Upper lobe of left lung (tissue), 6 donors: ENCODE results near the gene DCDC2B. TPM values are rescaled to one million over a fixed set of nuclear protein-coding genes. Genes with fewer than 3 reads are reported as not detected.
"Not testable (repeated sequence)": the region's sequence is repeated elsewhere in the genome, so short reads cannot be mapped to it uniquely, and the experiment has no call there.

Source experiments
- ATAC-seq, 2 donors: fragments of 200-7000 bp; cut with Tn5 transposase; one replicate each; pipeline ENCODE4 v1.9.1; 2022; ENCODE audit warnings: mild to moderate bottlenecking in 2 of 2, moderate library complexity in 2 of 2; ENCODE audit not compliant: low FRiP score in 2 of 2
- DNase-seq, 2 donors: peaks; one replicate each; pipeline ENCODE4 v3.0.0-alpha.2; 2019 to 2020
- H3K27ac ChIP-seq, 4 donors: fragments of 200-600 bp; sonication (generic); one replicate each; pipeline ENCODE4 v1.5.1; 2016 to 2019
- H3K27me3 ChIP-seq, 4 donors: fragments of 200-600 bp; sonication (generic); one replicate each; pipeline ENCODE4 v1.5.1; 2017 to 2019
- H3K36me3 ChIP-seq, 4 donors: fragments of 200-600 bp; sonication (generic); one replicate each; pipeline ENCODE4 v1.5.1; 2016 to 2019
- H3K4me1 ChIP-seq, 4 donors: fragments of 200-600 bp; sonication (generic); one replicate each; pipeline ENCODE4 v1.5.1; 2018 to 2019
- H3K4me3 ChIP-seq, 4 donors: fragments of 200-600 bp; sonication (generic); one replicate each; pipeline ENCODE4 v1.5.1; 2017 to 2019; ENCODE audit warnings: mild to moderate bottlenecking in 2 of 4, moderate library complexity in 1 of 4
- H3K9me3 ChIP-seq, 4 donors: fragments of 200-600 bp; sonication (generic); one replicate each; pipeline ENCODE4 v1.5.1; 2018 to 2019
- EP300 ChIP-seq, 4 donors: sonication (generic); formaldehyde crosslinking; IDR thresholded peaks; one replicate each; pipeline ENCODE4 v1.5.1; 2017; ENCODE audit warnings: antibody characterized with exemption in 4 of 4, control low read depth in 2 of 4
- POLR2A ChIP-seq, 4 donors: fragments of 450-650 bp; IDR thresholded peaks; one replicate each; pipeline ENCODE4 v1.5.1; 2016 to 2017; ENCODE audit warnings: antibody characterized with exemption in 4 of 4, mild to moderate bottlenecking in 2 of 4
- POLR2AphosphoS5 ChIP-seq, 2 donors: sonication (generic); formaldehyde crosslinking; IDR thresholded peaks; one replicate each; pipeline ENCODE4 v1.5.1; 2017; ENCODE audit warnings: antibody characterized with exemption in 2 of 2
- WGBS, 2 donors: methylation state at CpG; one replicate each; pipeline ENCODE4 v1.1.5; 2017 to 2018; 5-methylcytosine and 5-hydroxymethylcytosine counted together
- total RNA-seq, 6 donors: library from RNA; depleted of rRNA in 4 of 6; stranded (reverse); fragments of >200 nt in 4 of 6; gene quantifications; one replicate each; pipeline versions ENCODE4 v1.1.0 to v1.2.1, GENCODE V29; 2016 to 2021
- TF ChIP-seq, protein P1 (sequence below), 6 experiments: fragments of 450-650 bp in 4 of 6; fragments of 200-600 bp in 2 of 6; sonication (generic) in 2 of 6; IDR thresholded peaks; one replicate each; pipeline ENCODE4 v1.5.1; 2016 to 2019; ENCODE audit warnings: antibody characterized with exemption in 6 of 6
- donor health status: DM: no; HTN: no; CAD: no; lungs with moderate emphysema.
- donor health status: DM: no; HTN: yes; CAD: no; lungs with severe emphysema.

Gene DCDC2B
- total RNA-seq, 6 donors from 2014 or later: 0.11 to 11.4 (median 4.5) TPM

DNA sequence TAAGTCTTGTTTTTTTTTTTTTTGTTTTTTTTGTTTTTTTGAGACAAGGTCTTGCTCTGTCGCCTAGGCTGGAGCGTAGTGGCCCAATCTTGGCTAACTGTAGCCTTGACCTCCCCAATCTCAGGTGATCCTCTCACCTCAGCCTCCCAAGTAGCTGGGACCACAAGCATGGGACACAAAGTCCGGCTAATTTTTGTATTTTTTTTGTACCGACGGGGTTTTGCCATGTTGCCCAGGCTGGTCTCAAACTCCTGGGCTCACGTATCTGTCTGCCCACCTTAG lies 48.3 kb downstream of the DCDC2B start:
- TF ChIP-seq POLR2AphosphoS5 (IDR thresholded peaks at IDR 0.05) (no peak), POLR2A (IDR thresholded peaks at IDR 0.05) (no peak), EP300 (IDR thresholded peaks at IDR 0.05) (no peak)
- TF ChIP-seq, protein P1, sequence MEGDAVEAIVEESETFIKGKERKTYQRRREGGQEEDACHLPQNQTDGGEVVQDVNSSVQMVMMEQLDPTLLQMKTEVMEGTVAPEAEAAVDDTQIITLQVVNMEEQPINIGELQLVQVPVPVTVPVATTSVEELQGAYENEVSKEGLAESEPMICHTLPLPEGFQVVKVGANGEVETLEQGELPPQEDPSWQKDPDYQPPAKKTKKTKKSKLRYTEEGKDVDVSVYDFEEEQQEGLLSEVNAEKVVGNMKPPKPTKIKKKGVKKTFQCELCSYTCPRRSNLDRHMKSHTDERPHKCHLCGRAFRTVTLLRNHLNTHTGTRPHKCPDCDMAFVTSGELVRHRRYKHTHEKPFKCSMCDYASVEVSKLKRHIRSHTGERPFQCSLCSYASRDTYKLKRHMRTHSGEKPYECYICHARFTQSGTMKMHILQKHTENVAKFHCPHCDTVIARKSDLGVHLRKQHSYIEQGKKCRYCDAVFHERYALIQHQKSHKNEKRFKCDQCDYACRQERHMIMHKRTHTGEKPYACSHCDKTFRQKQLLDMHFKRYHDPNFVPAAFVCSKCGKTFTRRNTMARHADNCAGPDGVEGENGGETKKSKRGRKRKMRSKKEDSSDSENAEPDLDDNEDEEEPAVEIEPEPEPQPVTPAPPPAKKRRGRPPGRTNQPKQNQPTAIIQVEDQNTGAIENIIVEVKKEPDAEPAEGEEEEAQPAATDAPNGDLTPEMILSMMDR (IDR thresholded peaks at IDR 0.05): no peak
- DNase-seq: no peak
- ATAC-seq: no peak
- no peak overlapping the region for H3K4me3 ChIP-seq
- H3K36me3 ChIP-seq: no peaks in the 10 kb centered on the region
- no peaks in the 10 kb centered on the region for H3K27me3 ChIP-seq
- whole genome bisulfite sequencing, 2 donors: 94 to 95% methylated on average over 6 of the region's 6 CpGs
- no peaks in the 10 kb centered on the region for H3K9me3 ChIP-seq
- no peak overlapping the region for H3K27ac ChIP-seq
- peaks cover 0 to 5% (median 4%) of the 10 kb centered on the region in 4 donors for H3K4me1 ChIP-seq

DNA sequence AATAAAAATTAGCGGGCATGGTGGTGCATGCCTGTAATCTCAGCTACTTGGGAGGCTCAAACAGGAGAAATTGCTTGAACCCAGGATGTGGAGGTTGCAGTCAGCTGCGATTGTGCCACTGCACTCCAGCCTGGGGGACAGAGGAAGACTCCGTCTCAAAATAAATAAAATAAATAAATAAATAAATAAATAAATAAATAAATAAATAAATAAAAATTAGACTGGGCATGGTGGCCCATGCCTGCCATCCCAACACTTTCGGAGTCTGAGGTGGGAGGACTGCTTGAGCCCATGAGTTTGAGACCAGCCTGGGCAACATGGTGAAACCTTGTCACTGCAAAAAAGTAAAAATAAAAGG lies 54.3 kb downstream of the DCDC2B start:
- H3K9me3 ChIP-seq, H3K27ac ChIP-seq, H3K4me3 ChIP-seq, DNase-seq, H3K27me3 ChIP-seq, ATAC-seq, H3K4me1 ChIP-seq, H3K36me3 ChIP-seq: not testable (repeated sequence)
- 96 to 97% methylated on average over 4 of the region's 4 CpGs for WGBS, 2 donors

DNA sequence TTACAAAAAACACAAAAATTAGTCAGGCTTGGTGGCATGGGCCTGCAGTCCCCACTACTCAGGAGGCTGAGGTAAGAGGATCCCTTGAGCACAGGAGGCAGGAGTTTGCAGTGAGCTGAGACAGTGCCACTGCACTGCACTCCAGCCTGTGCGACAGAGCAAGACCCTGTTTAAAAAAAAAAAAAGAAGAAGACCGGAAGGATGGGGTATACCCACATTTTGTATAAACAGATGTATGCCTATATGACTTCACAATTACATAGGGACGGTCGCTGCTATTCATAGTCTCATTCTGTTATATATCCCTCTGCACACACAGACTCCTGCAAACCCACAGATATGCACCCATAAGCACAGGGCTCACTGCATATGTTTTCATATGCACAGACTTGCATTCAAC lies 54.9 kb downstream of the DCDC2B start:
- Histone ChIP-seq H3K36me3 (no peaks in the 10 kb centered on the region), H3K27me3 (no peaks in the 10 kb centered on the region), H3K4me3 (no peak overlapping the region), H3K27ac (no peak overlapping the region), H3K4me1 (peaks cover 0 to 4% (median 0%) of the 10 kb centered on the region in 4 donors), H3K9me3 (no peaks in the 10 kb centered on the region)
- ATAC-seq: no peak
- no peak for TF ChIP-seq EP300 (IDR thresholded peaks at IDR 0.05)
- TF ChIP-seq POLR2AphosphoS5 (IDR thresholded peaks at IDR 0.05): no peak
- DNase-seq: no peak
- WGBS, 2 donors: 73 to 95% methylated on average over 4 of the region's 4 CpGs

Other genes with a start within 250 kb of the DCDC2B start
- 100 to 1,000 TPM in 1 of 6 donors, 10 to 100 TPM in 5; 52.4 to 101 (median 91.9) TPM for gene KHDRBS1, start 195.2 kb upstream of the DCDC2B start, total RNA-seq
- gene TMEM39B, start 136.2 kb upstream of the DCDC2B start, total RNA-seq: 10 to 100 TPM in 3 of 6 donors, 1 to 10 TPM in 3; 5.0 to 22.1 (median 10.2) TPM
- 10 to 100 TPM; 16.8 to 53.8 (median 42.0) TPM for gene KPNA6, start 101.0 kb upstream of the DCDC2B start, total RNA-seq
- gene TXLNA, start 29.4 kb upstream of the DCDC2B start, total RNA-seq: 10 to 100 TPM; 29.3 to 57.5 (median 47.5) TPM
- 1 to 10 TPM in 5 of 6 donors, under 1 TPM in 1; 0.98 to 4.2 (median 3.2) TPM for gene CCDC28B, start 8.5 kb upstream of the DCDC2B start, total RNA-seq
- gene IQCC, start 3.4 kb upstream of the DCDC2B start, total RNA-seq: 1 to 10 TPM in 5 of 6 donors, under 1 TPM in 1; 0.55 to 6.3 (median 1.9) TPM
- gene TMEM234, start 13.3 kb downstream of the DCDC2B start, total RNA-seq: 10 to 100 TPM; 14.9 to 62.9 (median 21.1) TPM
- gene EIF3I, start 13.3 kb downstream of the DCDC2B start, total RNA-seq: 100 to 1,000 TPM in 4 of 6 donors, 10 to 100 TPM in 2; 62.9 to 173 (median 109) TPM
- 10 to 100 TPM in 2 of 6 donors, 1 to 10 TPM in 3, not detected in 1; 1.9 to 53.0 (median 4.6) TPM for gene FAM167B, start 38.1 kb downstream of the DCDC2B start, total RNA-seq
- gene LCK, start 42.2 kb downstream of the DCDC2B start, total RNA-seq: 10 to 100 TPM in 1 of 6 donors, 1 to 10 TPM in 5; 5.1 to 25.1 (median 7.7) TPM
- gene HDAC1, start 83.0 kb downstream of the DCDC2B start, total RNA-seq: 10 to 100 TPM; 36.8 to 78.0 (median 48.8) TPM
- 10 to 100 TPM in 2 of 6 donors, 1 to 10 TPM in 4; 1.0 to 56.9 (median 9.4) TPM for gene MARCKSL1, start 127.1 kb downstream of the DCDC2B start, total RNA-seq
- 10 to 100 TPM in 3 of 6 donors, 1 to 10 TPM in 3; 4.3 to 43.0 (median 10.5) TPM for gene FAM229A, start 153.4 kb downstream of the DCDC2B start, total RNA-seq
- 1 to 10 TPM in 4 of 6 donors, not detected in 2; 1.2 to 2.3 (median 1.8) TPM for gene TSSK3, start 153.4 kb downstream of the DCDC2B start, total RNA-seq
- 100 to 1,000 TPM in 1 of 6 donors, 10 to 100 TPM in 5; 60.8 to 116 (median 68.9) TPM for gene BSDC1, start 185.4 kb downstream of the DCDC2B start, total RNA-seq